Measurements from ENCODE around the gene TLDC2.
A peak's percentile ranks its signal among the peaks of the same experiment; 100 is the strongest.

Gene TLDC2

GRCh38 chr20:36847009-36847709, 28.8 kb upstream of the TLDC2 start:
- peak; percentile 86 for DNase-seq (ENCODE audit: low read depth)
- no peak overlapping the region for H3K4me3 ChIP-seq (ENCODE audit: low read length)
- no peak for TF ChIP-seq CTCF (conservative IDR thresholded peaks at IDR 0.05; ENCODE audit: low read length)

- no peak for TF ChIP-seq CTCF (conservative IDR thresholded peaks at IDR 0.05; ENCODE audit: low read length)
- H3K4me3 ChIP-seq (ENCODE audit: low read length) = no peak overlapping the region
- DNase-seq (ENCODE audit: low read depth) = peak; percentile 48
Measured at GRCh38 chr20:36847710-36848040, 28.3 kb upstream of the TLDC2 start.

- peak overlapping the region; percentile 26 for H3K4me3 ChIP-seq (ENCODE audit: low read length)
- DNase-seq (ENCODE audit: low read depth) = peak; percentile 87
- TF ChIP-seq CTCF (conservative IDR thresholded peaks at IDR 0.05; ENCODE audit: low read length) = no peak
Measured at GRCh38 chr20:36848078-36848660, 27.8 kb upstream of the TLDC2 start.

GRCh38 chr20:36848677-36849076, 27.3 kb upstream of the TLDC2 start:
- TF ChIP-seq CTCF (conservative IDR thresholded peaks at IDR 0.05; ENCODE audit: low read length) = no peak
- DNase-seq (ENCODE audit: low read depth) = no peak
- H3K4me3 ChIP-seq (ENCODE audit: low read length) = 0 out of 2 replicates have a peak overlapping the region, but pooled peaks have one; percentile 13

- DNase-seq (ENCODE audit: low read depth) = no peak
- no peak overlapping the region for H3K4me3 ChIP-seq (ENCODE audit: low read length)
- no peak for TF ChIP-seq CTCF (conservative IDR thresholded peaks at IDR 0.05; ENCODE audit: low read length)
Measured at GRCh38 chr20:36849333-36850065, 26.4 kb upstream of the TLDC2 start.

GRCh38 chr20:36850759-36851158, 25.2 kb upstream of the TLDC2 start:
- DNase-seq (ENCODE audit: low read depth) = no peak
- no peak for TF ChIP-seq CTCF (conservative IDR thresholded peaks at IDR 0.05; ENCODE audit: low read length)
- H3K4me3 ChIP-seq (ENCODE audit: low read length) = no peak overlapping the region

GRCh38 chr20:36851490-36851889, 24.4 kb upstream of the TLDC2 start:
- no peak for DNase-seq (ENCODE audit: low read depth)
- no peak for TF ChIP-seq CTCF (conservative IDR thresholded peaks at IDR 0.05; ENCODE audit: low read length)
- H3K4me3 ChIP-seq (ENCODE audit: low read length) = no peak overlapping the region

Data from AG10803 (cell line).